NB4 (cell line): ENCODE data around the gene PFN2.

Source experiments
- MYC ChIP-seq: IDR thresholded peaks from 2 replicates; pipeline ENCODE4 v1.6.1; 2011; ENCODE audit warnings: low read depth, low read length
- POLR2A ChIP-seq: IDR thresholded peaks from 2 replicates; pipeline ENCODE4 v1.6.1; 2011; ENCODE audit warnings: mild to moderate bottlenecking; ENCODE audit not compliant: insufficient read length; ENCODE audit errors: extremely low read depth
- TF ChIP-seq, protein P1 (sequence below): IDR thresholded peaks from one replicate; pipeline ENCODE4 v1.5.1; 2012; ENCODE audit warnings: low read depth, low read length
- TF ChIP-seq, protein P2 (sequence below): IDR thresholded peaks from 2 replicates; pipeline ENCODE4 v1.6.1; 2011; ENCODE audit warnings: low read depth, low read length

DNA sequence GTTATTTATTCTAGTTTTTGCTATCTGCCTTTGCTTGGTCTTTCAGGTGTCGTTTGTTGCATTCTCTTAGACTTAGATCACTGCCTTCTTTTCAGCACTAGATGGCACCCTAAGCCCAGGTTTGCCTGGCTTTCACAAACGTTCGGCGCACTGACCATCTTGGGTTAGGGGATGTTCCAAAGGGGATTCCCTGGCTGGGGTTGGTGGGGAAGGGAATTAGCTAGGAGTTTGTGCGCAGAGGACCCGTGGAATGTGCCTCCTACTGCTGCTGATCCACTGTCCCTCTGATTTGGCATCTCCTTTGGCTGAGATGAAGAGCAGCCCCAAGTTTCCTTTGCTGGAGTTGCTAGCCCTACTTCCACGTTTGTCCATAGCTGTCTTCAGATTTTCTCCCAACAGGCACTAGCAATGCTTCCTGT lies 33.9 kb downstream of the PFN2 start:
- TF ChIP-seq, protein P1, sequence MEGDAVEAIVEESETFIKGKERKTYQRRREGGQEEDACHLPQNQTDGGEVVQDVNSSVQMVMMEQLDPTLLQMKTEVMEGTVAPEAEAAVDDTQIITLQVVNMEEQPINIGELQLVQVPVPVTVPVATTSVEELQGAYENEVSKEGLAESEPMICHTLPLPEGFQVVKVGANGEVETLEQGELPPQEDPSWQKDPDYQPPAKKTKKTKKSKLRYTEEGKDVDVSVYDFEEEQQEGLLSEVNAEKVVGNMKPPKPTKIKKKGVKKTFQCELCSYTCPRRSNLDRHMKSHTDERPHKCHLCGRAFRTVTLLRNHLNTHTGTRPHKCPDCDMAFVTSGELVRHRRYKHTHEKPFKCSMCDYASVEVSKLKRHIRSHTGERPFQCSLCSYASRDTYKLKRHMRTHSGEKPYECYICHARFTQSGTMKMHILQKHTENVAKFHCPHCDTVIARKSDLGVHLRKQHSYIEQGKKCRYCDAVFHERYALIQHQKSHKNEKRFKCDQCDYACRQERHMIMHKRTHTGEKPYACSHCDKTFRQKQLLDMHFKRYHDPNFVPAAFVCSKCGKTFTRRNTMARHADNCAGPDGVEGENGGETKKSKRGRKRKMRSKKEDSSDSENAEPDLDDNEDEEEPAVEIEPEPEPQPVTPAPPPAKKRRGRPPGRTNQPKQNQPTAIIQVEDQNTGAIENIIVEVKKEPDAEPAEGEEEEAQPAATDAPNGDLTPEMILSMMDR: peak; percentile 64
- TF ChIP-seq, protein P2, sequence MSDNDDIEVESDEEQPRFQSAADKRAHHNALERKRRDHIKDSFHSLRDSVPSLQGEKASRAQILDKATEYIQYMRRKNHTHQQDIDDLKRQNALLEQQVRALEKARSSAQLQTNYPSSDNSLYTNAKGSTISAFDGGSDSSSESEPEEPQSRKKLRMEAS: no peak
- TF ChIP-seq POLR2A (no peak), MYC (no peak)
